ENCODE results near the gene COL6A2.
"Not testable (repeated sequence)": the region's sequence is repeated elsewhere in the genome, so short reads cannot be mapped to it uniquely, and the experiment has no call there.

Gene COL6A2

GRCh38 chr21:46095814-46096595 lies 1.9 kb upstream of the COL6A2 start:
- DNase-seq = no peak

- DNase-seq = no peak
These were observed 1.1 kb upstream of the COL6A2 start for GRCh38 chr21:46096596-46097335.

GRCh38 chr21:46098303-46099141 lies 610 bp downstream of the COL6A2 start:
- DNase-seq = peak in 1 of 5 donors; percentile 12

- DNase-seq = peak in 1 of 5 donors; percentile 6
These were observed 1.6 kb downstream of the COL6A2 start for GRCh38 chr21:46099476-46099875.

GRCh38 chr21:46100020-46100419 lies 2.1 kb downstream of the COL6A2 start:
- no peak for DNase-seq

GRCh38 chr21:46100426-46100825 lies 2.5 kb downstream of the COL6A2 start:
- DNase-seq = no peak

GRCh38 chr21:46100906-46101305 lies 3.0 kb downstream of the COL6A2 start:
- DNase-seq = no peak

- no peak for DNase-seq
These were observed 6.2 kb downstream of the COL6A2 start for GRCh38 chr21:46104104-46104503.

- DNase-seq = not testable (repeated sequence)
These were observed 9.5 kb downstream of the COL6A2 start for GRCh38 chr21:46107376-46107775.

- no peak for DNase-seq
These were observed 11.0 kb downstream of the COL6A2 start for GRCh38 chr21:46108827-46109312.

- peak in 1 of 5 donors; percentile 8 for DNase-seq
These were observed 11.7 kb downstream of the COL6A2 start for GRCh38 chr21:46109313-46110221.

GRCh38 chr21:46110499-46111192 lies 12.7 kb downstream of the COL6A2 start:
- DNase-seq = no peak

- DNase-seq = no peak
These were observed 13.3 kb downstream of the COL6A2 start for GRCh38 chr21:46111193-46111571.

- DNase-seq = peak in 2 of 5 donors; percentile 7
These were observed 14.2 kb downstream of the COL6A2 start for GRCh38 chr21:46111857-46112724.

GRCh38 chr21:46112725-46113215 lies 14.9 kb downstream of the COL6A2 start:
- peak in 1 of 5 donors; percentile 8 for DNase-seq

- no peak for DNase-seq
These were observed 15.7 kb downstream of the COL6A2 start for GRCh38 chr21:46113497-46114176.

- DNase-seq = no peak
These were observed 17.1 kb downstream of the COL6A2 start for GRCh38 chr21:46114963-46115362.

- peak in 2 of 5 donors; percentile 8 to 9 for DNase-seq
These were observed 17.7 kb downstream of the COL6A2 start for GRCh38 chr21:46115441-46116188.

Measured in T-helper 1 cell (primary cell).